HG03175 (cell line): ENCODE results near the gene MAP4K1.

Experiments used
- ATAC-seq: cut with Tn5 transposase; IDR thresholded peaks from one replicate; pipeline ENCODE4 v1.9.1; 2021; ENCODE audit warnings: mild to moderate bottlenecking, moderate library complexity; ENCODE audit not compliant: unreplicated experiment

MAP4K1 gene

DNA sequence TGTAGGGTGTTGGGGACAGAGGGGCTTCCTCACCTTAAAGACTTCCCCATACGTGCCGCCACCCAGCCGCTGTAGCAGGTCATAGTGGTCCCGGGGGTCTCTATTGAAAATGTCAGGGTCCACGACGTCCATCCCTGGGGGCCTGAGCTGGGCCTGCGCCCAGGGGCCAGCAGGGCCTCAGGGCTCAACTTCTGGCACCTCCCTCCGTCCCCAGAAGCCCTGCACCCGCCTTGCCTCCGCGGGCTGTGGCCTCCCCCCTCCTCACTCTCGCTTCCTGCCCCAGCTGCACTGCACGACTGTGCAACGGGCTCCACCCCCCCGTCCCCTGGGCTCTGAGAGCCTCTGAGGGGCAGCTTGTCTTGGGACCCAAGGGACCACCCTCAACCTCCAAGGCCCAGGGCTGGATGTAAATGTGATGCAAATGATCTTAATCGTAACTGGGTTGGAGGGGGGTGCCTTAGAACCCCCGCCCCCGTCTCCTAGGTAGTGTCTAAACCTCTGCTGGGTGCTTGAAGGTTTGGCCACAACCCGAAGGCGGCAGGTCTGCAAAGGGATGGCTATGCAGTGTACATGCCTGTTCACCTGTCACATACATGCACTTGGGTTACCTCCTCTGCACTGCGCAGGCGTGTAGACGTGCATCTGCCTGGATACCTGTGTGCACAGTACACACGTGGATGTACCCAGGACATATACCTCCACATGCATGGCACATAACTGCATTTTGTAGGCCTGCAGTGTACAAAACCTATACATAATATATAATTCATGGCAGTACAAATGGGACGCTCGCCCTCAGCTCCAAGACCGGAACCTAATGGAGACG, at the start of gene MAP4K1:
MAP4K1 (minus strand) TSS at position 190 of the 826 bp plus-strand sequence; CDS start at position 132, 58 bp downstream.
- ATAC-seq: peak; percentile 67

DNA sequence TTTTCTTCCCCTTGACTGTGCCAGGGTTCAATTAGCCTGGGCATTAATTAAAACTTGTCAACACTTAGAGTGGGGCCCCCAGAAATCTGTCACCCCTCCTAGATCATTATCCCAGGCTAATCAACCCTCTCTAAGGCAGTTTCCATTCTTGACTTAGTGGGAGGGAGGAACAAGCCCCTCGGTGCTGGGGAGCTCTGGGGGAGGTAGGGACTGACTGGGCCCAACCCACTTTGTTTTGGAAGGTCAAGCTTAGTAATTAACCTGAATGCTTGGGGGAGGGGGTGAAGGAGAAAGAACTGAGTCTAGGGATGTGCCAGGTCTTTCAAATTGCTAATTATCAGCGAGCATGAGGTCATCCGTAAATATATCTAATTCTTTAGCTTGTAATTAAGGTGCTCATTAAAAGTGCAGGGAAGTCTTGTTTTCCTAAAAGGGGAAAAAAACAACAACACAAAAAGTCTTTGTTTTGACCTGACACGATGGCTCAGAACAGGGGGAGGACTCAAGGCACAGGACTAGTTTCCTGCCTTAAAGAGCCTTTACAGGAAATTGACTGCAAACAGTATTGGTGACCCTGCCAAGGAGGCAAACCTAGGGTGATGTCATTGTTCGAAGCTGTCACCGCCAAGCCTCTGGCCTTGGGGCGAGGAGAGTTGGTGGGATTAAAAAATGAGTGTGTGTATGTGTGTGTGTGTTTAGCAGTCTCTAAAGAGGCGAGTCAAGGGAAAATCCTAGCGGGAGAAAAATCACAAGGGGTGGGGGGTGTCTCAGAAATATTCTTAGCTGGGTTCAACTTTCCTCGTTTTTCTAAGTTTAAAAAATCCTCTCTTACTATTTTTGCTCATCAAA, 49.1 kb upstream of the MAP4K1 start:
- no peak for ATAC-seq

DNA sequence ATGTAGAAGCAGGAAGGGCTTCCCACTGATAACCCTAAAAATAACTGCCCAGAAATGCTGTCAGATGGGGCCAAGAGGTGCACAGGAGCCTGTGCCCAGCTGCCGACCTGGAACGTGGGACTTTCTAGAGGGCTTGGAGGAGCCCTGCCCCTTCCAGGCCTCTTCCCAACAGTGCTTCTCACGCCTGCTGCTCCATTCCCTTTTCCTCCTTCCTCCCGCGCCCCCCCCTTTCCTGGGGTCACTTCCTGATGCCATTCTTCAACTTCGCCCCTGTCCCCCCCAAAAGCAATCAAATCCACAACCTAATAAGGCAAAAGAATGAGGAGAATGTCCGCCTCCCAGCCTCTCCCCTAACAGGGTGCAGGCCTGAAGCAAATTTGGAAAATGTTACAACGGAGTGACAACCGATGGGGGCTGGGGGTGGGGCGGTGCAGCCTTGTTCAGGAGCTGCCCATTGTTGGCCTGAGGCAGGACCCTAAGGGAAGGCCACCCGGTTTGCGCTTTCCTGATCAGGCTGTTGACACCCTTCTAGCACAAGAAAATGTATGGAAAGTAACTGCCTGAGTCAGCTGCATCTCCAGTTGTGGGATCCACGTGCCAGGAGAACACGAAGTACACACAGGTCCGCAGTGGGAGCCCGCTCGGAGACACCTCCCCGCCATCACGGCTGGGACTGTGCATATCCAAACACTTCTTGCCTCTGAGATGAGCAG, 48.4 kb upstream of the MAP4K1 start:
- ATAC-seq: no peak

DNA sequence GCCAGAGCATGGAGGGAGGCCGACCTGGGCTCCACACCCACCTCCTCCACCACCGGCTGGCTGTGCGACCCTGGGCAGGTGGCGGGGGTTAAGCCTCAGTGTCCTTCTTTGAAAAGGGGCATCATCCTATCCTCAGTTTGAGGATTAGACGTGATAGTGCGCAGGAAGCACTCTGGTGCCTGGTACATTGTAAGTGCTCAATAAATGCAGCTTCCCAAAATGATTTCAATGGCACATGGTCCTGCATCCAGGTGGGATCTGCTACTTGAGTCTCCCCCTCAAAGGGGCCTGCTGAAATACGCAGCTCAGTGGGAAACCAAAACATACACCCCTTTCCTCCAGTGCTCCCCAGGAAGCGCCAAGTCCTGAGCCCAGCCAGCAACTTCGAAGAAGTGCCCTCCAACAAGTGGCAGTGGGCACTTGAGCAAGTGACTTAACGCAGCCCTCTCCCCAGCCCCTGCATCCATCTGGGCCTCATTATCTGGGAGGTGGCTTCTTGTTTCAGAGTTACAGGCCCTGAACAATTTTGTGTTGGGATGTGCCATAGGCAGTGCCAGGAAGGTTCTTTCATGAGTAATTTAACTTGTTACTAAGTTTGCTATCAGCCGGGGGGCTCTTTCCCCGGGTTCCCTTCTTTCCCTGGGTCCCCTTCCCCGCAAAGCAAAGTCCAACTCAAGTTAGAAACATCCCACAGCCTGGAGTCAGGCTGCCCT, 47.6 kb upstream of the MAP4K1 start:
- ATAC-seq: no peak

DNA sequence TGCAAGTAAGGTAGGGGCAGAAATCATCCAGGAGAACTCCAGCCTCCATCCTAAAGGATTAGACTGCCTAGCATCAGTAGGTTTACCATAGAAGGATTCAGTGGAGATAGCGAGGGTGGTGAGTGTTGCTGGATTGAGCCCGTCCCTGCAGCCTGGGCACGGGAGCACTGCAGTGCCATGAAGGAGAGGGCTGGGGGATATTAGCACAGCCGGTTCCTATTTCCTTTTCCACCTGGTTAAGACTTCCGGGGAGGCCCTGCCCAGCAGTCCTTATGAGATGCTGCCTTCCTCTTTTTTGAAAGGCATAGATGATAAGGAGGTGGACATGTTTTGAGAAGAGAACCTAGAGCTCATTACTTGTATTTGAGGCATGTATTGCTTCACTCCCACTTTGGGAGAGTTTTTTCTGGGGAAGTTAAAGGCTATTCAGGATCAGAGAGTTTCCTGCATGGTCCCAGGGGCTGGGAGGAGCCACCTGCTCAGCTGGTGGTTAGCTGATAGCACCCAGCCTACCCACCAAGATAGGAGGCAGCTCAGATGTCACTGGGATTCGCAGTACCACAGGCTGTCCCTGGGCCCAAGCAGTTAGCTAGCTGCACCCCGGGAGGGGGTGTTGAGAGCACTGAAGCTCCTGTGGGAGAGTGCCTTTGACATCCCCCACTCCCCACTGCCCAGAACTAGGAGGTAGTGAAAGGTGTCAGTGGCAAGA, 46.9 kb upstream of the MAP4K1 start:
- ATAC-seq: no peak

DNA sequence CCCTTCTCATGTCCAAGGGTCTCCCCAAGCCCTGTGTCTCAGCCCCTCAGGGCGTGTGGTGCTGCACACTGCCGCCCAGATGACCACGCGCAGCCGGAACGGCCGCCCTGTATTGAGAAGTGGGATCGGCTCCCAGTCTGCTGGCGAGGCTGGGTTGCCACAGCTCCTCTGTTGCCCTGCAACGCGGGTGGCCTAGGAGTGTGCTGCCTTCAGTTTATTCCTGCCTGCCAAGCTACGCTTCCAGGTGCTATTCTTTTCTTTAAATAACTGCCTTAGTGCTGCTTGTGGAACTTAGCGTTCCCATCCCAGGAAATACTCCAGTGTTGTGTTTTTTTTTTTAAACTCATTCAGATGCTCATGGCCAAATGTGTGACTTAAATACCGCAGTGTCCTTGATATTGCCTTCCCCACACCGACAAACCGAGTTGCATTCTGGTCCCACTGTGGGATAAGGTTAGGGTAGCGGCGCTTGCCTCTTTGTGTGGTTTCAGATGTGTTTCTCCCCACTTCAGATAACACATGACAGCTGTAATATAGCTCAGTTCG, 46.3 kb upstream of the MAP4K1 start:
- ATAC-seq: no peak

DNA sequence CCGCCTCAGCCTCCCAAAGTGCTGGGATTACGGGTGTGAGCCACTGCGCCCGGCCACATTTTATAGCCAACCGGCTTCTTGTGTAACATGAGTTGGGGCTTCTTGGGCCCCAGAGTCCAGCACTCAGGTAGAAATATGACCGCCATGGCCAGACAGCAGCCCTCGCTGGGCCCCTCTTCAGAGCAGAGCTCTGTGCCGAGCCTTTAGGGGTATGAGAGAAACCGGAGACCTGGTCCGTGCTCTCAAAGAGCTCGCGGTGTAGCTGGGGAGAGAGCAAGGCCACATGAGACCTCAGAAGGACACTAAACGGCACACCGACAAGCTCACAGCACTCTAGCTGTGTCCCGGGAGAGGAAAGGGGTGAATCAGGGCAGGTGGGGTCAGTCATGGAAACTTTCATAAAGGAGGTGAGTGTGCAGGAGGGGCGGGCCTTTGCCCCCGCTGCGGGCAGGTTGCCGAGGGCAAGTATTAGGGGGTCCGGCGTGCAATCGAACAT, 45.5 kb upstream of the MAP4K1 start:
- ATAC-seq: no peak

DNA sequence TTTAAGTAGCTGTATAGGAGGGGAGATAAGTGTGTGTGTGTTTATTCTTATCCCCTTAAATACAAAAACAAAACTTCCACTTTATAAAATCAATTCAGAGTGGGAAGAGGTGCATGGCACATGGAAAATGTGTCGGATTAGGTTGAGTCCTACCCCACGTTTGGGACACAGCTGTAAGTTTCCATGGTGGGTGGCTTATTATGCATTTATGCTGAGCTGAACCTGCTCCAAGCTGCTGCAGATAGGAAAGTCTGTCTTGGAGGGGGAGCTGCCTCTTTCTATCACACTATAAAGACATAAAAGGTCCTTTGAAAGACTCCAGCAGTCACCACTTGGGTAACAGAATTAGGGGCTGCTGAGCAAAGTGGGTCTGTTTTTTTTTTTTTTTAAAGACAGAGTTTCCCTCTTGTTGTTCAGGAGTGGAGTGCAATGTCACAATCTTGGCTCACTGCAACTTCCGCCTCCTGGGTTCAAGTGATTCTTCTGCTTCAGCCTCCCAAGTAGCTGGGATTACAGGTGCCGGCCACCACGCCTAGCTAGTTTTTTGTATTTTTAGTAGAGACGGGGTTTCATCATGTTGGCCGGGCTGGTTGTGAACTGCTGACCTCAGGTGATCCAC, 44.9 kb upstream of the MAP4K1 start:
- ATAC-seq: no peak

DNA sequence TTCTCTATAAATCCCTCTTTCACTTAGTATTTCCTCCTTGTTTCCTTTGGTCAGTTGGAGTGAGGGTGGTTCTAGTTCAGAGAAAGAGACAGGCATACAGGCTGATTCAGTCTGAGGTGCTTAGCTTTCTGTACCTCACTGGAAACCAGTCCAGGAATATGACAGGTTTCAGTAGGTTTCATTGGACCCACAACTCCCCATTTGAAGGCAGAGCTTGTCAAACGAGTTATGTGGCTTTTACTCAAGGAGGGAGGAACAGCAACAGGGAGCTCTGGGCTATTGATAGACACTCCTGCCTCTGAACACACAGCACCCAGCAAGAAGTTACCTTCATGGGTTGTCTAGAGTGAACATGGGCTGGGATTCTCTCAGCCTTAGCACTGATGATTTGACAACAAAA, 44.2 kb upstream of the MAP4K1 start:
- no peak for ATAC-seq

DNA sequence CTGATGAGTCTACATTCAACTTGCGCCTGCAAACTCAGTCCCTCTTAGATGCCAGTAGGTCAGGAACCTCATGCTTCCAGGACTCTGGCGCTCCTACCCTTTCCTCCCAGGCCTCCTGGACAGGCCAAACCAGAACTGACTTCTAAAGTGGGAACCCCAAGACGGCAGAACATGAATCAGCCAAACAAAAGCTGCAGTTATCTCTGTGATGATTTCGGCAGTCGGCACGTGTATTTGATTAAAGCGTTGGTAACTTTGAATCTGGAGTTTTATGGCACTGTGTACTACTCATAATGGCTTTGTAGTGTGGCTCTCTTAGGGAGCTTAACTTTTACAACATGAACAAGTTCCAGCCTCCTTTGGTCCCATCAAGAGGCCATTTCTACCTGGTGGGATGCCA, 43.4 kb upstream of the MAP4K1 start:
- ATAC-seq: no peak

DNA sequence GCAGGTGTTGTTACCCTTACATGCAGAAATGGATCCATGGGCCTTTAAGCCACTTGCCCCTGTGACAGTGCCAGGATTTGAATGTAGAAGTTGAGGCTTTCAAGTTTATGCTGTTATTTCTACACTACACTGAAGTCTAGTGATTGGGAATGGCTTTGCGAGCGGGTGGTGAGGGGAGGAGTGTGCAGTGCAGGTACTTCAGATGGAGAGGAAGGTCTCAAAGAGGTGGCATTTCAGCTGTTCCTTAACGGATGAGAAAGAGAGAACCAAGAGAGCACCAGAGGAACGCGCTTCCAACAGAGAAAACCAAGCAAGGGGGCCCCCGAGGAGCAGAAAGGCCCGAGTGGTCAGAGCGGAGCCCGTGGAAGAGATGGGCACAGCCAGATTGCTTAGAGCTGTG, 43.0 kb upstream of the MAP4K1 start:
- ATAC-seq: no peak

DNA sequence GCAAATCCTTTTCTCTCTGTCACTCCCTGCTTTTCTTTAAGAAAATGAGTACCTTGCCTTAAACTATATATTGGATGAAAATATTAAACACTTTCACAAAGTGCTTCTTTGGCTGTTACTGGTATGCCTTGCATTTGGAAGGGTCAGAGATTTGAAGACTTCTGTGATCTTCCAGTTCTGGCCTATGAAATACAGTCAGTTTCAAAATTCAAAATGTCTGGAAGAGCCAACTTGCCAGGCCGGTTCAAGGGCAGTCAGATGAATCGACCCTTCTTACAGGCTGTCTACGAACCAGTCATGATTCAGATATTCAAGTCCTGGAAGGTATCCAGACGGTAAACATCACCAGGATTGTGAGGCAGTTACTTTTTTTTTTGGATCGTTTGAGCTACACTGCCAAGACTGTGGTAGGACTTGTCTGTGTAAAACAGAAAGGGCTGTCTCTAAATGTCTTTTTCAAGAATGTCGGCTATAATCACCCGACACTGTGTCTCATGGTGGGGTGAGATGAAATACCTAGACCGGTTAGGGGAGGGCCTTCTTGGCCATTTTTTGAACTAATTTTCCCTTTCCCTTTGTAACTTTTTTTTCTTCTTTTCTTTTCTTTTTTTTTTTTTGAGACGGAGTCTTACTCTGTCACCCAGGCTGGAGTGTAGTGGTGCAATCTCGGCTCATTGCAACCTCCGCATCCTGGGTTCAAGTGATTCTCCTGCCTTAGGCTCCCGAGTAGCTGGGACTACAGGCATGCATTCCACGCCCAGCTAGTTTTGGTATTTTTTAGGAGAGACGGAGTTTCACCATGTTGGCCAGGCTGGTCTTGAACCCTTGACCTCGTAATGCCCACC, 40.9 kb upstream of the MAP4K1 start:
- ATAC-seq: no peak

DNA sequence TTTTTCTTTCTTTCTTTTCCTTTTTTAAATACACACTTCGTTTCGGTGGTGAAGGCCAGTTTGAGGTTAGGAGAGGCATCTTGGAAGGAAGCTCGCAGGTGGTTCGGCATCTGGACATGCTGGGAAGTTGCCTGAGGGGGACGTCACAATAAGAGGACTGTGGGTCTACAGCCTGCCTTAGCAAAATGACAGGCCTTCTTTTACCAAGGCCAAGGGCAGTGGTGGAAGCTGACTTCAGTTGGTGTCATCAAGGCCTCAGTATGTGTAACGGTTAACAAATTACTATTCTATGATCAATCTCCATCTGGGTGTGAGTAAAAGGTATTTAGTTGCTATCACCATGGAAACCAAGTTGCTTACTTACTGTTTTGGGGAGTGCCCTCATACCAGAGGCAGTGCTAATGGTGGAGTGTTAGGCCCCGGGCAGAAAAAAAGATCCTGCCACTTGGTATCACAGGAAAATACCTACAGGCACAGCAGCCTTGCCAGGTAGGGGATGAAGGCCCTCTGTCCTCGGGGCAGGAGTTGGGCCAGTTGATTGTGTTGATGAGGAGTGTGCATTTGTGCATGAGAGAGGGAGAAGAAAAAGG, 40.0 kb upstream of the MAP4K1 start:
- no peak for ATAC-seq

DNA sequence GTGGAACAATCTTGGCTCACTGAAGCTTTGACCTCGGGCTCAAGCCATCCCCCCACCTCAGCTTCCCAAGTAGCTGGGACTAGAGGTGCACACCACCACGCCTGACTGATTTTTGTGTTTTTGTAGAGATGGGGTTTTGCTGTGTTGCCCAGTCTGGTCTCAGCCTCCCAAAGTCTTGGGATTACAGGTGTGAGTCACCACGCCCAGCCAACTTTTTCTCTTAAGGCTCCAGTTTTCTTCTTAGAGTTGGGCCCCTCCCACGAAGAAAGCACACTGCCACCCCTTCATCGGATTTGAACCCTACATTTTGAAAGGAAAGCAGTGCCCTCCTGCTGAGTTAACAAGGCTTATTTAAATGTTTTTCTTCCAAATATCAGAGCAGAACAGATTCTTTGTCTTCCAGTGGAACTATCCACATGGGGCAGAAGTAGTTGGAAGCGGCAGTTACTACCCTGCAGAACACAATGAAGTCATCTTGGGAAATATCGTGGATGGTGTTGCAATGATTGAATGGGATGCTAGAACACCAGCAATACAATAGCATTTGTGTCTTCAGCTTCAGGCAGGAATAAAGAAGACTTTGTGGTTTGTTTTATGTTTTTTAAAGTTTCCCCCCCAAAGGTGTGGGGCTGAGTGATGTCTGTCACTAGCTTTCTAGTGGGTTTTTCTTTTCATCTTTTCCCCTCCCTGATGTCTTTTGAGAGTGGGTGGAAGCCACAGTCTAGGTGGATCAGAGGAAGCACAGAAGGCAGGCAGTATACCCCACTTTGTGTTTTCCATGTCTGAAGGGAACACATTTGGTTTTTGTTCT, 38.6 kb upstream of the MAP4K1 start:
- no peak for ATAC-seq

DNA sequence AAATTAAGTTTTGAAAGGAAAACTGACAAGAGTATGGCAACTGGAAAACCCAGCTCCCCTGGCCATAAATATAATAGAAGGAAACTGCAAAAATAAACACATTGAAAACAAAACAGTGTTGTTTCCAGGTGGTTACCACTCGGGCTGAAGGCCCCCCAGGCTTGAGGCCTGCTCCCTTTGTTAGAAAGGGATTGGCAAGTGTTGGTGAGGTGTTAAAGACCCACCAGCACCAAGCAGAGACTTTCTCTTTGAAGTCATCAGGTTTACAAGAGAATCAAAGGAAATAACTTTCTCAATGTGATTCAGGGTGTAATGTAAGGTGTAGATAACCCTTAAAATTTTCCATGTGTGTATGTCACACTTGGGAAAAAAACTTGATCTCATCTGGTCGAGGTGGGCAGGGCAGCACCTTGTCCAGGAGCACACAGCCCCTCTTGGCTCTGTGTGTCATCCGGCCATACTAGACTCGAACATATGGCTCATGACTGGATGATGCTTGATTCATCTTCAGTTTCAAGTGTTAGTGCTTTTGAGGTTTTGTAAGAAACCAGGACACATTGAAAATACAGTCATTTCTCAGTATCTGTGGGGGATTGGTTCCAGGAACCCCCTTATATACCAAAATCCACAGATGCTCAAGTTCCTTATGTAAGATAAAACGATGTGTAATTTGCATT, 37.5 kb upstream of the MAP4K1 start:
- no peak for ATAC-seq

DNA sequence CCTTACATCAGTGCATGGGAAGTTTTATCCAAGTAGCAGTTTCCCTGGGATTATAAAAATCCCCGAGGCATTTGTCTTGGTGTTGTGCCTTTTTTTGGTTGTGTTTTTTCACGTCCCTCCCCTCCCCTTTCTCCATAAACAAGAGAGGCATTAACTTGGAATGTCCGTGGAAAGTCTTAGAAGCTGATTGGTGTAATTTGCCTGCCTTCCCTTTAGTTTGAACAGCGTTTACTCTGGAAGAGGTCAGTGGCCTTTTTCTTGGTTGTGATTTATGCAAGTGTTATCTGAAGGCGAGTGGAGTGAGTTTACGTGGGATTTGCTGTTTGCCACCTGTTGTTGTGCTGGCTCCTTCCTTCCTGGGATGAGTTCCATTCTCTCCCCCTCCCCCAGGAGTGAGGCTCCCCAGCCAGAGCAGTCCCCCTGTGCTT, 36.9 kb upstream of the MAP4K1 start:
- no peak for ATAC-seq
